Eye (tissue), 1 donor: ENCODE results near the gene CDCA8.

Experiments
- DNase-seq: peaks from one replicate; pipeline ENCODE4 v3.0.0-alpha.2; 2015

The CDCA8 gene

GRCh38 chr1:37739222-37739621, 46.9 kb downstream of the CDCA8 start:
- DNase-seq: no peak

GRCh38 chr1:37741130-37741529, 48.8 kb downstream of the CDCA8 start:
- DNase-seq: no peak

GRCh38 chr1:37741662-37742061, 49.3 kb downstream of the CDCA8 start:
- DNase-seq: no peak

GRCh38 chr1:37746806-37747205, 54.5 kb downstream of the CDCA8 start:
- DNase-seq: no peak

GRCh38 chr1:37748565-37748964, 56.2 kb downstream of the CDCA8 start:
- no peak for DNase-seq

GRCh38 chr1:37752213-37752582, 59.9 kb downstream of the CDCA8 start:
- DNase-seq: peak; percentile 27

GRCh38 chr1:37752583-37753471, 60.5 kb downstream of the CDCA8 start:
- DNase-seq: peak; percentile 55

- no peak for DNase-seq
Measured at GRCh38 chr1:37753473-37754321, 61.4 kb downstream of the CDCA8 start.

- DNase-seq: no peak
Measured at GRCh38 chr1:37755290-37755689, 63.0 kb downstream of the CDCA8 start.

GRCh38 chr1:37755951-37756560, 63.7 kb downstream of the CDCA8 start:
- DNase-seq: no peak
